LNCAP (cell line): ENCODE results near the gene MALSU1.

Experiments used
- CTCF ChIP-seq: fragments of 450-650 bp; IDR thresholded peaks from 2 replicates; pipeline ENCODE4 v1.5.1; 2017; ENCODE audit warnings: mild to moderate bottlenecking

Gene MALSU1

GRCh38 chr7:23276947-23277346 lies 22.2 kb upstream of the MALSU1 start:
- no peak for TF ChIP-seq CTCF

GRCh38 chr7:23277359-23277989 lies 21.7 kb upstream of the MALSU1 start:
- peak; percentile 74 for TF ChIP-seq CTCF

- no peak for TF ChIP-seq CTCF
These were observed 19.2 kb upstream of the MALSU1 start for GRCh38 chr7:23279819-23280525.

GRCh38 chr7:23283086-23283485 lies 16.1 kb upstream of the MALSU1 start:
- TF ChIP-seq CTCF = no peak

- TF ChIP-seq CTCF = no peak
These were observed 14.3 kb upstream of the MALSU1 start for GRCh38 chr7:23284871-23285270.

GRCh38 chr7:23285657-23286646 lies 13.2 kb upstream of the MALSU1 start:
- TF ChIP-seq CTCF = no peak

- TF ChIP-seq CTCF = no peak
These were observed 11.5 kb upstream of the MALSU1 start for GRCh38 chr7:23287612-23288011.
